ENCODE results near the gene MAPRE3. TPM values are rescaled to one million over a fixed set of nuclear protein-coding genes. Genes with fewer than 3 reads are reported as not detected.

MAPRE3 gene
- total and polyA plus RNA-seq, 11 donors, result 27.4 to 65.0 (median 42.3) TPM

GRCh38 chr2:27040282-27040681 is 69.8 kb downstream of the MAPRE3 start:
- H3K4me1 ChIP-seq, result peaks cover 0 to 14% (median 0%) of the 10 kb centered on the region in 12 donors
- no peaks in the 10 kb centered on the region for H3K27me3 ChIP-seq
- peaks cover 0 to 78% (median 64%) of the 10 kb centered on the region in 9 donors for H3K36me3 ChIP-seq
- TF ChIP-seq, protein P1, sequence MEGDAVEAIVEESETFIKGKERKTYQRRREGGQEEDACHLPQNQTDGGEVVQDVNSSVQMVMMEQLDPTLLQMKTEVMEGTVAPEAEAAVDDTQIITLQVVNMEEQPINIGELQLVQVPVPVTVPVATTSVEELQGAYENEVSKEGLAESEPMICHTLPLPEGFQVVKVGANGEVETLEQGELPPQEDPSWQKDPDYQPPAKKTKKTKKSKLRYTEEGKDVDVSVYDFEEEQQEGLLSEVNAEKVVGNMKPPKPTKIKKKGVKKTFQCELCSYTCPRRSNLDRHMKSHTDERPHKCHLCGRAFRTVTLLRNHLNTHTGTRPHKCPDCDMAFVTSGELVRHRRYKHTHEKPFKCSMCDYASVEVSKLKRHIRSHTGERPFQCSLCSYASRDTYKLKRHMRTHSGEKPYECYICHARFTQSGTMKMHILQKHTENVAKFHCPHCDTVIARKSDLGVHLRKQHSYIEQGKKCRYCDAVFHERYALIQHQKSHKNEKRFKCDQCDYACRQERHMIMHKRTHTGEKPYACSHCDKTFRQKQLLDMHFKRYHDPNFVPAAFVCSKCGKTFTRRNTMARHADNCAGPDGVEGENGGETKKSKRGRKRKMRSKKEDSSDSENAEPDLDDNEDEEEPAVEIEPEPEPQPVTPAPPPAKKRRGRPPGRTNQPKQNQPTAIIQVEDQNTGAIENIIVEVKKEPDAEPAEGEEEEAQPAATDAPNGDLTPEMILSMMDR (IDR thresholded peaks at IDR 0.05), result no peak
- TF ChIP-seq POLR2A (IDR thresholded peaks at IDR 0.05), result no peak
- DNase-seq (peak in 1 of 5 donors; percentile 19), ATAC-seq (no peak)
- no peak overlapping the region for H3K4me3 ChIP-seq
- intact Hi-C loops (cut with DNase I), result no loop called here
- 93 to 96% (median 94%) methylated on average over 8 of the region's 8 CpGs for WGBS, 4 donors
- H3K9me3 ChIP-seq, result no peaks in the 10 kb centered on the region
- H3K27ac ChIP-seq, result no peak overlapping the region

GRCh38 chr2:27041752-27042151 is 71.3 kb downstream of the MAPRE3 start:
- Histone ChIP-seq H3K4me3 (no peak overlapping the region), H3K4me1 (peaks cover 0 to 10% (median 0%) of the 10 kb centered on the region in 12 donors), H3K27ac (peak overlapping the region in 1 of 12 donors; percentile 31), H3K36me3 (peaks cover 0 to 64% (median 49%) of the 10 kb centered on the region in 9 donors), H3K9me3 (no peaks in the 10 kb centered on the region), H3K27me3 (no peaks in the 10 kb centered on the region)
- intact Hi-C loops (cut with DNase I), result no loop called here
- peak in 1 of 5 donors; percentile 19 for DNase-seq
- WGBS, 4 donors, result 30 to 41% (median 37%) methylated on average over 5 of the region's 5 CpGs
- ATAC-seq, result peak in 1 of 4 donors; percentile 11
- TF ChIP-seq, protein P1 (IDR thresholded peaks at IDR 0.05), result no peak
- TF ChIP-seq POLR2A (IDR thresholded peaks at IDR 0.05), result no peak

DNA sequence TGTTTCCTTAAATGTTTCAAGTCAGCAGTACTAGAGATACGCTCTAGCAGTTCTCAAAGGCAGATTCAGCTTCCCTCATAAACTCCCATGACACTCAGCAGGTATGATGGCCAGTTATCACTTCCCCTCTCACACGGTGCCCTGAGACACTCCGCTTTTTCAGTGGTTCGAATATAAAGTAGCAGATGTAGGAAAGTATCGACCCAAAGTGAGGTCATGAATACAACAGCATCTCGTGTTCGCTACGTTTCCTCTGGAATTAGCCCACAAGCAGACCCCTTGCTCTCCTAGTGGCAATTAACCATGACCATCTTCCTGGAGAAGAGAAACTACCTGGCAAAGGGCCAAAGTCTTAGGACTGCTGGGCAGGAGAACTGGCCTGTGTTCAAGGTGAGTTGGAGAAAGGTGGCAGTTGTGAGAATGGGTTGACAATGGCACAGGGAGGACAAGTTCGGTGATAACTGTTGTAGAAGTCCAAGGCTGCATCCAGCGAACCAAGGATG is 71.8 kb downstream of the MAPRE3 start:
- DNase-seq, result peak in 1 of 5 donors; percentile 6
- Histone ChIP-seq H3K27me3 (no peaks in the 10 kb centered on the region), H3K36me3 (peaks cover 0 to 59% (median 45%) of the 10 kb centered on the region in 9 donors), H3K27ac (peak overlapping the region in 1 of 12 donors; percentile 17), H3K9me3 (no peaks in the 10 kb centered on the region), H3K4me1 (peaks cover 0 to 10% (median 0%) of the 10 kb centered on the region in 12 donors), H3K4me3 (no peak overlapping the region)
- TF ChIP-seq POLR2A (IDR thresholded peaks at IDR 0.05), result no peak
- TF ChIP-seq, protein P1 (IDR thresholded peaks at IDR 0.05), result no peak
- intact Hi-C loops (cut with DNase I), result no loop called here
- ATAC-seq, result peak in 1 of 4 donors; percentile 3
- WGBS, 4 donors, result 76 to 79% (median 78%) methylated on average over 10 of the region's 10 CpGs

GRCh38 chr2:27042985-27043634 is 72.7 kb downstream of the MAPRE3 start:
- WGBS, 4 donors, result 89 to 92% (median 91%) methylated on average over 7 of the region's 7 CpGs
- intact Hi-C loops (cut with DNase I), result no loop called here
- TF ChIP-seq, protein P1 (IDR thresholded peaks at IDR 0.05), result no peak
- TF ChIP-seq POLR2A (IDR thresholded peaks at IDR 0.05), result no peak
- H3K4me3 ChIP-seq, result no peak overlapping the region
- H3K27ac ChIP-seq, result no peak overlapping the region
- ATAC-seq (no peak), DNase-seq (peak in 1 of 5 donors; percentile 9)
- no peaks in the 10 kb centered on the region for H3K9me3 ChIP-seq
- peaks cover 0 to 10% (median 0%) of the 10 kb centered on the region in 12 donors for H3K4me1 ChIP-seq
- H3K36me3 ChIP-seq, result peaks cover 0 to 50% (median 36%) of the 10 kb centered on the region in 9 donors
- H3K27me3 ChIP-seq, result no peaks in the 10 kb centered on the region
